GM18511 (cell line): ENCODE data around the gene DMAC2L.
"Not testable (repeated sequence)": the region's sequence is repeated elsewhere in the genome, so short reads cannot be mapped to it uniquely, and the experiment has no call there.

Experiments used
- ATAC-seq: cut with Tn5 transposase; IDR thresholded peaks from one replicate; pipeline ENCODE4 v1.9.1; 2021; ENCODE audit warnings: mild to moderate bottlenecking, moderate library complexity; ENCODE audit not compliant: unreplicated experiment

DMAC2L gene, protein sequence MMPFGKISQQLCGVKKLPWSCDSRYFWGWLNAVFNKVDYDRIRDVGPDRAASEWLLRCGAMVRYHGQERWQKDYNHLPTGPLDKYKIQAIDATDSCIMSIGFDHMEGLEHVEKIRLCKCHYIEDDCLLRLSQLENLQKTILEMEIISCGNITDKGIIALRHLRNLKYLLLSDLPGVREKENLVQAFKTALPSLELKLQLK

DNA sequence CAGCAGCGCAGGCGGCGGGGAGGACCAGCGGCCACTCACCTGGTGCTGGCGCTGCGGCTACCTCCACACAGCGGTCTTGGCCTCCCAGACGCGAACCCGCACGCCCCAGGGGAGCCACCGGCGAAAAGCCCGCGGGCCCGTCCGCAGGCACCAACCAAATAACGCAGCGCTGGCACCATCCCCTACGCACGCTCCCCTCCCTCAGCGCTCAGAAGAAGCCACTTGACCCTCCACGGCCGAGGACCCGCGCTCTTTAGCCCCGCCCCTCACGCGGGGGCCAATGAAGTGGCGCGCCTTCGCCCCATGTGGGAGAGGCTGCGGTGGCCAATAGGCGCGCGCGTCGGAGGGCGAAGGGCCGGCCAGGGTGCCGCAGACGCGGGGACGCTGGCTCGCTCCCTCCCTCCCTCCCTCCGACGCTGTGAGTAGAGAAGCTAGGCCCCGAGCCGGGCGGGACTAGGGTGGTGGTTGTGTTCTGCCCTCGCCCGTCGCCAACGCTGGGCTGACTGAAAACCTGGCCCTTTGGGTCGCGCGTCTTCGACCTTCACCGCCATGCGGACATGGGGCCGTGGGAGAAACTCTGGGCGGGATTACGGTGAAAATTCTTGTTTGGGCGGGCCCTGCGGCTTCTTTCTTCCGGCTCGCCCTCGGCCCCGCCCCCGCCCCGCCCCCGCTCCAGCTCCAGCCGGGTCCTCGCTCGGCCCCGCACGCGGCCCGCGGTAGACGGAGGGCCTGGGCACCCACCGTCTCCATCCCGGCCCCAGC lies at the start of gene DMAC2L, which contains the start of gene L2HGDH:
Gene DMAC2L (plus strand): TSS at position 353 of the 762 bp plus-strand sequence. CDS start 9,164 bp downstream, outside the sequence.
Gene L2HGDH (minus strand): TSS at position 258 of the 762 bp plus-strand sequence. CDS start 79 bp downstream, at position 179.
- ATAC-seq = peak; percentile 94

GRCh38 chr14:50262865-50263264 lies 49.3 kb upstream of the DMAC2L start:
- no peak for ATAC-seq

DNA sequence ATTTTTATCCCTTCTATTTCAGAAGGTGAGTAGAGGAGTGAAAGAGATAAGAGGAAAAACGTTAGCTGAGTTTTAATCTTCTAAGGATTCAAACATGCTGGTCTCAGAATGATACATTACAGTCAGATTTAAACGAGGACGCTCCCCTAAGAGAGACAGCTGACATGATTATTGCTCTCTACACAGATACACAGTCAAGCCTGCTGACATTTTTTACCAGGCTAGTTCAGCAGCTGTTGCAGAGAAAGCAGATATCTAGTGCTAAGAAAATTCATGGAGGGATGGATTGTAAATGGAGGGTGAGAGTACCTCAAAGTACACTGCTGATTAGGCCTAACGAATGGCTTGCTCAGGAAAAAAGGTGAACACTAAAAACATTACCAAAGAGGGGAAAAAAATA lies 48.8 kb upstream of the DMAC2L start:
- no peak for ATAC-seq

GRCh38 chr14:50265029-50265428 lies 47.1 kb upstream of the DMAC2L start:
- no peak for ATAC-seq

- ATAC-seq = no peak
Observed at GRCh38 chr14:50270932-50271331, 41.2 kb upstream of the DMAC2L start.

GRCh38 chr14:50272498-50272897 lies 39.6 kb upstream of the DMAC2L start:
- ATAC-seq = no peak

GRCh38 chr14:50285861-50286260 lies 26.3 kb upstream of the DMAC2L start:
- no peak for ATAC-seq

DNA sequence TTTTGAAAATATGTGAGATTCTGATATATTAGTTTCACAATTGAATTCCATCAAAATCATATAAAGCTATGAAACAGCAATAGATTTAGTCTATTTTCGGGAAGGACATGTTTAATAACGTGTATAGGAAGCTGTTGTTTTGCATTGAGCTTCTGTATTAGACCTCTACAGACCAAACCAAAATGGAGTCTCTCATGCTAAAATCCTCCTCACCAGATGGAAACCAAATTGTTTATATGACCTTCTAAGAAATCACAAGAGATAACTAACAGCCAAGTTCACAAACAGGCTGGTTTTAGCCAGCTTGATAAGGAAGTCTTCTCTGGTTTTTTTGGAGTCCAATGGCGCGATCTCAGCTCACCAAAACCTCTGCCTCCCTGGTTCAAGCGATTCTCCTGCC lies 24.0 kb upstream of the DMAC2L start:
- ATAC-seq = no peak

DNA sequence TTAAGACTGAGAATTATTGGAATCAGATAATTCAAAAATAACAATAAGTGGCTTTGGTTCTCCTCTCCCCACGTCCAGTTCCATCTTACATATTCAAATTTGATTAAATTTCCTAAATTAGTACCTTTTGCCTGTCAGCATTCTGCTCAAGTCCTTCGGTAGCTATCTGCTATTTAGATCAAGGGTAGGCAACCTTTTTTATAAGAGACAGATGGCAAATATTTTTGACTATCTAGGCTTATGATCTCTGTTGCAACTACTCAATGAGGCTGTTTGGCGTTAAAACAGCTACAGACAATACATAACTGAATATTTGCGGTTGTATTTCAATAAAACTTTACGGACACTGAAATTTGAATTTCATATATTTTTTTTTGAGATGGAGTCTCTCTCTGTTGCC lies 21.8 kb upstream of the DMAC2L start:
- ATAC-seq = no peak

GRCh38 chr14:50299585-50299984 lies 12.5 kb upstream of the DMAC2L start:
- no peak for ATAC-seq

DNA sequence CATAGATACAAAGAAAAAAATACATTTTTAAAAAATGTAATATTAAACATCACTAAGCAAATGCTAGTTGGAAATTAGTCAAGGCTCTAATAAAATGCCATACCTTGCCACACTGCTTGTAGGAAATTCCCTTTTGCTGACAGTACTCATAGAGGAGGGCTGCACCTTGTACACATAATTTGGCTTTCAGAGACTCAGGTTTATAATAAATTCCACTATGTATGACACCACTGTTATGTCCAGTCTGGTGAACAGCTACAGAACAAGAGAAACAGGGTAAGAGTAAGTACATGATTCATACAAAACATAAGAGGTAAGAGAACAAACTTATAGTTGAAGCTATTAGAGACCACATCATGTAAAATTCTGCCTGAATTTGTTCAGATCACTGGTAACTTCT lies 10.2 kb upstream of the DMAC2L start:
- ATAC-seq = no peak

DNA sequence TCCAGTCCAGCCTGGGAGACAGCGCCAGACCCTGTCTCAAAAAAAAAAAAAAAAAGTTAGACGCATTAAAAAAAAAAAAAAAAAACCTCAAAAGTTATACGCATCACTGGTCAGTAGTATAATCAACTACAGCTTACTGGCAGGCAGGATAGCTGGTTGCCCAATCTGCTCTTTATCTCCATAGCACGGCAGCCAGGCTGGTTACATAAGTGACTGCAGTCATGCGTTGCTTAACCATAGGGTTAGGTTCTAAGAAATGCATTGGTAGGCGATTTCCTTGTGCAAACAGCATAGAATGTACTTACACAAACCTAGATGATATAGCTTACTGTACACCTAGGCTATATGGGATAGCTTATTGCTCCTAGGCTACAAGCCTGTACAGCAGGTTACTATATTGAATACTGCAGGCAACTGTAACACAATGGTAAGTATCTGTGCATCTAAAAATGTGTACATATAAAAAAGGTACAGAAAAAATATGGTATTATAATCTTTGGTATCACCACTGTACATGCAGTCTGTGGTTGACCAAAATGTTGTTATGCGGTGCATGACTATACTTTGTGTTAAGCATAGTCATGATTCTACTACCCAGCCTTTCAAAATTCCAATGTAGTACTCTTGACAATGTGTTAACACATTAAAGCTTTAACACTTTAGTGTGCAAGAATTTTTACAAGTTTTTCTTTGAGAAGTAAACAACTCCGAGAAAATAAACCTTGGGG lies 8.2 kb upstream of the DMAC2L start:
- no peak for ATAC-seq

- ATAC-seq = no peak
Observed at GRCh38 chr14:50308363-50308915, 3.7 kb upstream of the DMAC2L start.

GRCh38 chr14:50310445-50310844 lies 1.7 kb upstream of the DMAC2L start:
- ATAC-seq = no peak

GRCh38 chr14:50311337-50311971 lies 670 bp upstream of the DMAC2L start:
- ATAC-seq = no peak

- peak; percentile 31 for ATAC-seq
Observed at GRCh38 chr14:50312734-50313054, 570 bp downstream of the DMAC2L start.

DNA sequence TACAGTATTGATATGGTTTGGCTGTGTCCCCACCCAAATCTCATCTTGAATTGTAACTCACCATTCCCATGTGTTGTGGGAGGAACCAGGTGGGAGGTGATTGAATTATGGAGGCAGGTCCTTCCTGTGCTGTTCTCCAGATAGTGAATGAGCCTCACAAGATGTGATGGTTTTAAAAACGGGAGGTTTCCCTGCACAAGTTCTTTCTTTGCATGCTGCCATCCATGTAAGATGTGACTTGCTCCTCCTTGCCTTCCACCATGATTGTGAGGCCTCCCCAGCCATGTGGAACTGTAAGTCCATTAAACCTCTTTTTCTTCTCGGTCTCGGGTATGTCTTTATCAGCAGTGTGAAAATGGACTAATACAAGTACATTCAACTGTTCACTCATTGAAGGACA lies 2.0 kb downstream of the DMAC2L start:
- ATAC-seq = not testable (repeated sequence)

DNA sequence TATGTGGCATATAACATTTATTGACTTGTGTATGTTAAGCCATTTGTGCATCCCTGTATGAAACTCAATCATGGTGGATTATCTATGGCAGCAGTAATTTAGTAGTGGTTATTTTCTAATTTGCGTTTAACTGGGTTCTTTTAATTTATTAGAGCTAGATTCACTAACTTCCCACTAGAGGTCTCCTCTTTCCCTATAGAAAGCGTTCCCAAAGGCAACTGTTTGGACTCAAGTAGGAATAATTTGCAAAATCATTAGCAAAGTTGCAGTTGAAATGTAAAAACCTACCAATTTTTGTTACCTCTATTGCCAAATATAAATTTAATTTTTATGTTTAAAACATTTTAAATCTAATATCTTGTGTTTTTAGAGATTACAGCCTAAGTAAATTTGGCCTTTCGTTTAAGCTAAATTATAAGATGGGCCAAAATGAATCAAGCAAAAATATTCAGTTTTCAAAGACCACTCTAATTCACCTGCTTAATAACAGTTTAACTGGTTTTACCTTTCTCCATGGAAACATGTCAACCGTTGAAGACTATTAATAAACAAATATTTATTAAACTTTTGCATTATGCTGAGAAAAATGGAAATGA lies 6.0 kb downstream of the DMAC2L start:
- no peak for ATAC-seq

DNA sequence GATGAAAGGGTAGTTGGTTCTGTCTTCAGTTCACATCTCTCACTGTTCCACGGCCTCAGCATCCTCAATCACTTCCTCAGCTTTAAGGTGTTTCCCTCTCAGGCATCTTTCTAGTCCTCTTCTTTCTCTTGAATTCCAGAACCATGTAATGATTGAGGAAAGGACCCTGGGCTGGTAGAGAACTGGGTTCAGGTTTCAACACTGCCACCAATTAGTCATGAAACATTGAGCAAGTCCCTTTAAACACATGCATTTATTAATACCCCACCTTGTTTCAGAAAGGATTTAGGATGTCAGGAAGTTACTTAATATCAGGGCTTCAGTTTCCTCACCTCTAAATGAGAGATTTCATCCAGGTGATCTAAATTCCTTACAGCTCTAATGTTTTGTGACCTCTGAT lies 7.2 kb downstream of the DMAC2L start:
- ATAC-seq = no peak

GRCh38 chr14:50319721-50320120 lies 7.6 kb downstream of the DMAC2L start:
- no peak for ATAC-seq

DNA sequence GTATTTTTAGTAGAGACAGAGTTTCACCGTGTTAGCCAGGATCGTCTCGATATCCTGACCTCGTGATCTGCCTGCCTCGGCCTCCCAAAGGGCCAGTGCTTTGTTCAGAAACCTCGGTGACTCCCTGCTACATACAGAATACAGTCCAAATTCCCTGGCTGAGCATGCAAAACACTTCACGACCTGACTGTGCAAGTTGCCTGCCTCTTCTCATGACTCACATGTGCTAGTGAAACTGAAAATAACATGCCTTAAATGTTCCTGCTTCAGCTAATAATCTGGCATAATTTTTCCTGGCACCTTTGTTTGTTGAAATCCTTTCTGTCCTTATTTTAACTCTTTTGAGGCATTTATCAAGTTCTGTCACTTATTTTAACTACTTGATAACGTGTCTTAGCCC lies 8.2 kb downstream of the DMAC2L start:
- peak; percentile 50 for ATAC-seq
